Activated CD4-positive, alpha-beta T cell treated with anti-CD3 and anti-CD28 coated beads for 1 hour (primary cell): Measurements from ENCODE around the gene PCDH9.
"Not testable (repeated sequence)": the region's sequence is repeated elsewhere in the genome, so short reads cannot be mapped to it uniquely, and the experiment has no call there.

Experiments used
- DNase-seq: peaks from one replicate; pipeline ENCODE4 v3.0.0-alpha.2; 2020

PCDH9 gene

GRCh38 chr13:66312312-66313087 lies 917.6 kb downstream of the PCDH9 start:
- DNase-seq: no peak

GRCh38 chr13:66305961-66306617 lies 924.0 kb downstream of the PCDH9 start:
- DNase-seq: no peak

DNA sequence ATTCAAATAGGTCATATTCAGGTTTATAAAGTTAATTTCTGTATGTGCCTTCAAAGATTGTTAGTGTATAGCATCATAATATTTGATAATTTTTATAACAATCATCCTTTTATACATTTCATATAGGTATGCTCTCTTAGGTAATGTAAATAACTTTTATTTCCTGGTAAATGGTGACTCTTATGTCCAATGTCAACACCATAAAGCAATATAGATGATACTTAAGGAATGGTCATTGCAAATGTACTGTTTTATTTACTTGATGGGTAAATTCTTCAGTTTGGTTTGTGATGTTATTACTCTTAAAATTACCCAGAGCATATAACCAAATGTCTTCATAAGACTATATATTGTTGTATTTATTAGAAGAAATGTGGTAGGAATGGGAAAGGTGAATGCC lies 928.7 kb downstream of the PCDH9 start:
- DNase-seq: no peak

DNA sequence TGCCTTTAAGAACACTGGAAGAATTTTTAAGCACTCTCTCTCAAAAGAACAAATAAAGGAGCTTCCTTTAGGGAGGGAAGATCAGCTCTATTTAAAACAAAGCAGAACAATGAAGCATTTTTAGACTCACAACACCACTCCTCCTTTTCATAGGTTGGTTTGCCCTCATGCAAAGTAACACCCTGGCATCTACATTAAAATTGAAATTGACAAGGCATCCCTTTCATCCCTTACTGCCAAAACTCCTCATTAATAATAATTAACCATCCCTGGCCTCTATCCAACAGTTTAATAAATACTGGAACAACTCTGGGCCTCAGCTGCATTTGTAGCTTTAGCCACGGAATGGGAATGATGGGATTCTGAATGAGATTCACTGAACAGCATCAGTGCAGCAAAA lies 929.1 kb downstream of the PCDH9 start:
- DNase-seq: no peak

DNA sequence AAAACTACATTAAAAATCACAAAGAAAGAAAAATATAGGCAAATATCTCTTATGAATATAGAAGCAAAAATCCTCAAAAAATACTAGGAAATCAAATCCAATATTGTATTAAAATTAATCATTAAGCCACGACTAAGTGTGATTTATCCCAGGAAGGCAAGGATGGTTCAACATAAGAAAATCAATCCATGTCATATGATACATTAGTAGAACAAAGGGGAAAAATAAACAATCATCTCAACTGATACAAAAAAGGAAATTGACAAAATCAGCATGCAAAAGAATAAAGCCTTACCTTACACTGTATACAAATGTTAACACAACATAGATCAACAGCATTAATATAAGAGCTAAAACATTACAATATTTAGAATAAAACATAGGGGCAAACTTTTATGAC lies 933.3 kb downstream of the PCDH9 start:
- no peak for DNase-seq

- no peak for DNase-seq
Measured at GRCh38 chr13:66296328-66296727, 933.8 kb downstream of the PCDH9 start.

GRCh38 chr13:66286806-66287205 lies 943.3 kb downstream of the PCDH9 start:
- not testable (repeated sequence) for DNase-seq

DNA sequence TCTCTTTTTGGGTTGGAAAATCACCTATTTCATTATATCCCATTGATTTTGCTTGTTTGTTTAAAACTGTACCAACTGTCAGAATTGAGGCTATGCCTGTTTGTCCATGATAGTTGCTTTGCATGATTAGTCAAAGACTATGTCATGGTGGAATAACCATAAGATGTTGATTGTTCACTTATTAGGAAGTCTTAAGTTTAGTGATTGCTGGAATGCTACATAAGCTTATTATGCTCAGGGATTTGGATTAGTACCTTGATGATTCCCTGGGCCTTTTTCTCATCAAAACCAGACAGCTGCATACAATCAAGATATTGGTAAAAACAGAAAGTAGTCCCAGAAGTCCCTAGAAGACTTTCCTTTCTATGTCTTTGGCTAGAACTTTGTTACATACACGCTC lies 954.7 kb downstream of the PCDH9 start:
- no peak for DNase-seq

DNA sequence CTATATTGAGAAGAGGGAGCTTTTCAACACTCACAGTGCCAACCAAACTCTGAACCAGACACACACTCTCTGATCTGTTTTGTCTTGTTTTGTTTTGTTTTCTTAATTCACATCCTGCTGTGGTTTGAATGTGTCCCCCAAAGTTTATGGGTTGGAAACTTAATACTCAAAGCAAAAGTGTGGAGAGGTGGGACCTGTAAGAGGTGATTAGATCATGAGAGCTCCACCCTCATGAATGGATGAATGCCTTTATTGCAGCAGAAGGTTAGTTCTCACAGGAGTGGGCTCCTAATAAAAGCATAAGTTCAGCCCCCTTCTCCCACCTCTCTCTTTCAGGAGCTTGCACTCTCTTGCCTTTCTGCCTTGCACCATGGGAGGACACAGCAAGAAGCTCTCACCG lies 957.1 kb downstream of the PCDH9 start:
- no peak for DNase-seq

DNA sequence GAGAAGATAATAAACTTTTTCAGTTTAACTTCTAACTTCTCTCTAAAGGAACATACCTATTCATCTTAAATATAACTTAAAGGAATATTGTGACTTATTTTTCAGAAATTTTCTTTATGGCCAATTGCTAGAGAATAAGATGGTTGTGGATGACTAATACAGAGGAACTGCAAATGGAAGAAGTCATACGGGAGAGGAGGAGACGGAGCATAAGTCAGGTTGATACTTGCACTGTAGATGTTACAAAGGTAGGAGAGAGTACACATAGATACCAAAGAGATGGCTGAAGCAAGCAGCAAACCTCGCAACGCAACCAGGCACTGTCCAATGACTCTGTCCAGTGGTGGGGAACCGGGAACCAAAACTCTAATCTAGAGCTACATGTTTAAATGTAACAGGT lies 963.4 kb downstream of the PCDH9 start:
- DNase-seq: no peak

DNA sequence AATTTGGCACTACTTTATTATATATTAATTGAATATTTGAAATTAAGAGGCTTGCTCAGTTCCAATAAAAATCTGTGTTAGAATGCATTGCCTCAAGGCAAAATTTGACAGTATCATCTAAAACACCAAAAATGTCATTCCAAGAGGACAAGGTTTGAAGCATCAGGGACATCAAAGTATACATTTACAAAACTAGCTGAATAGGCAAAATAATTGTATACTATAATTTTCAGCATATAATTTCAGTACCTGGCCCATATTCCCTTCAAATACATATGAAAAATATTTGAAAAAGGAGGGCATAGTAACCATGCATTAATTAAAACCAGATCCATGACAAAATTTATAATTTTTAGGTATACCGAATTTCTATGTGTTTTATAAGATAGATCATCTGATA lies 963.8 kb downstream of the PCDH9 start:
- no peak for DNase-seq

GRCh38 chr13:66265371-66265770 lies 964.8 kb downstream of the PCDH9 start:
- DNase-seq: no peak

DNA sequence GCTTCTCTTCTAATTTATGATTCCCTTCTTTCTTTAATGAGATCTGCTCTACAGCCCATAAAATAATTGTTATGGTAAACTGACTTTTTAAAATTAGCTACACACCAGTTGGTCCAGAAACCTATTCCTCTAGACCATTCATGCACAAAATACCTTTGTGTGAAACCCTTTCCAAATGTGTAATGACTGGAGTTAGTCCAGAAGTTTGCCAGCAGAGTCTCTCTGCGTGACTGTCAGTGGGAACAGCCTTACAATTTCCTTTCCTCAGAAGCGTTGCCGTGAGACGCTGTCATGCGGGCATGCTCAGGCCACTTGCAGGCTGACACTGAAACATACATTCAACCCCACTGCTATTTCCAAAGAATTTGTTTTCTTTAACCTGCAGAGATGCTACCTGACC lies 965.2 kb downstream of the PCDH9 start:
- no peak for DNase-seq

- no peak for DNase-seq
Measured at GRCh38 chr13:66262330-66262729, 967.8 kb downstream of the PCDH9 start.

GRCh38 chr13:66259426-66259825 lies 970.7 kb downstream of the PCDH9 start:
- not testable (repeated sequence) for DNase-seq
